ENCODE measurements around the gene GPC3.

- no peak for TF ChIP-seq CTCF (IDR thresholded peaks at IDR 0.05)
- TF ChIP-seq POLR2A (IDR thresholded peaks at IDR 0.05): no peak
- no peak for TF ChIP-seq POLR2AphosphoS5 (IDR thresholded peaks at IDR 0.05)
Observed at GRCh38 chrX:133559909-133560308, 425.5 kb downstream of the GPC3 start.

Measured in suprapubic skin (tissue), 4 donors.